Measurements from ENCODE around the gene ZFR.
"Not testable (repeated sequence)": the region's sequence is repeated elsewhere in the genome, so short reads cannot be mapped to it uniquely, and the experiment has no call there.

The ZFR gene

DNA sequence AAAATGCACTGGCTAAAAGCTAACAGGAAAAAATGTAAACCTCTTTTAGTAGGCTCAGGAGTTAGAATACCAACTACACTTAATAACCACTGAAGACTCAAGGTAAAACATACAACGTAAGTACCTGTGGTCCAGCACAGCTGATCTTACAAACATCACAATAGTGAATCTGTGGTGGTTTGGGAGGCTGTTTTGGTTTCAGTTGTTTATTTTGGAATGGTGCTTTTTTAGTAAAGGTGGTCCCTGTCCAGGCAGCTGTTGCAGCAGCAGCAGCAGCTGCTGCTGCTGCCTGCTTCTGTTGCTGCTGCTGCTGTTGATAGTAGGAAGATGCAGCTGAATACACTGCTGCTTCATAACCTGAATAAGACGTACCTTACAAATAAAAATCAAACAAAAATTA, 37.9 kb downstream of the ZFR start:
- DNase-seq, result no peak

DNA sequence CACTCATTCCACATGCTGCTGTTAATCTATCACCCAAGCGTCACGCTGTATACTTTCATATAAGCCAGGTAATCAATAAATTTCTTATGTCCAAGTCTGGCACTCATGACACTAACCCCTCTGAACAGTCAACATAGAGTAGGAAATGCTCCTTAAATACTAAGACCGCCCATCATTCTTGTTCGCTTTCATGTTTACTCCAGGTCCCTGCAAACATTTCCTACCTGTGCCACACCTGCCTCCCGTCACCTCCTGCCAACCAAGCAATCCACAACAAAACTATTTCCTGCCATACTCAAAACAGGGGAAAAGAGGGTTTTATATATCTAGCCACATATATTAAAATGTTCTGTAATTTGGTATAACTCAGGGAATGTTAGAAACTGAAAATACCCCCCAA, 39.0 kb downstream of the ZFR start:
- no peak for DNase-seq

DNA sequence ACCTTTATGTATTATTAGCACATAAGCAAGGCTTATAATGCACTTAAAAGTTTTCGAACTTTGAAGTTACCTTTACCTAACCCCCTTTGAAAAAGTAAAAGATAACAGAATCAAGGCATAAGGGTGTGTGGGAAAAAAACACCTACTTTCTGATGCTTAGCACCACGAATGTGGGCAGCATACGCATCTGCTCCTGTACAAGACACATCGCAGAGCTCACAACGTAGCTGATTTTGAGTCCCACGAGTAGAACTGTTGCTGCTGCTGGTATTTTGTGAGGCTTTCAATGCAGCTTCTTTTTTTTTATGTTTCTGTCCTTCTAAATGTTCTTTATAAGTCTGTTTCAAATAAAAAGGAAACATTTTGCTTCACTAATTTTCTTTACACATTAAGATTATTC, 40.8 kb downstream of the ZFR start:
- DNase-seq, result no peak

DNA sequence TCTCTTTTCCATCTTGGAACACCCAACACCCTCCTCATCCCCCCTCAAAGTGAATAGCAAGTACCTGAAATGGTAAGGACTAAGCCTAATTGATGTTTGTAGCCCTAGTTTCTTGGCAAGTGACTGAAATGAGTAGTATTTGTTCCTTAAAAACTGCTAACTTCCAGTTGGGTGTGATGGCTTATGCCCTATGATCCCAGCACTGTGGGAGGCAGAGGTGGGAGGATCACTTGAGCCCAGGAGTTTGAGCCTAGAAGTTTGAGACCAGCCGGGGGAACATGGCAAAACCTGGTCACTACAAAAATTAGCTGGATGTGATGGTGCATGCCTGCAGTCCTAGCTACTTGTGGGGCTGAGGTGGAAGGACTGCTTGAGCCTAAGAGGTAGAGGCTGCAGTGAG, 44.1 kb downstream of the ZFR start:
- no peak for DNase-seq

DNA sequence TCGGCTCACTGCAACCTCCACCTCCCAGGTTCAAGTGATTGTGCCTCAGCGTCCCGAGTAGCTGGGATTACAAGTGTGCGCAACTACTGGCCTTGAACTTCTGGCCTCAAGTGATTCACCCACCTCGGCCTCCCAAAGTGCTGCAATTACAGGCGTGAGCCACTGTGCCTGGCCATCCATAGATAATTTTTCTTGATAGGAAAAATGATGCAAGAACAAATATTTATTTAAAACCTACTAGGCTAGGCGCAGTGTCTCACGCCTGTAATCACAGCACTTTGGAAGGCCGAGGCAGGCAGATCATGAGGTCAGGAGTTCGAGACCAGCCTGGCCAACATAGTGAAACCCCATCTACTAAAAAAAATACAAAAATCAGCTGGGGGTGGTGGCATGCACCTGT, 45.8 kb downstream of the ZFR start:
- DNase-seq, result not testable (repeated sequence)

DNA sequence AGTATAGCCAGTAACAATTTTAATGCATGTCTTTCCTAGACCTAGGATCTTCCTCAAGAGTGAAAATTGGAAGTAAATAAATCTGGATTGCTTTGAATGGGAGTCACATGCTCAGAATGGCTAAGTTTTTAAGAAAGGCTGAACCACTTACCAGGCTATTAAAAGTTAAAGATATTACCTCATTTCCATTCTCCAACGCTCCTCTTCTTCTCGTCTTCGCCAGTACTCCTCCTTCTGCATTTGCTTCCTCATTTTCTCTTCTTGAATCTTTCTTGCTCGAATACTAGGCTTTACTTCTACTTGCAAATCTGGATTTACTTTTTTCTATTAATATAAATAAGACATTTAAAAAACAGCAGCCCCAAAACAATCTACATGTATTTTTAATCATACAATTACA, 49.6 kb downstream of the ZFR start:
- no peak for DNase-seq

DNA sequence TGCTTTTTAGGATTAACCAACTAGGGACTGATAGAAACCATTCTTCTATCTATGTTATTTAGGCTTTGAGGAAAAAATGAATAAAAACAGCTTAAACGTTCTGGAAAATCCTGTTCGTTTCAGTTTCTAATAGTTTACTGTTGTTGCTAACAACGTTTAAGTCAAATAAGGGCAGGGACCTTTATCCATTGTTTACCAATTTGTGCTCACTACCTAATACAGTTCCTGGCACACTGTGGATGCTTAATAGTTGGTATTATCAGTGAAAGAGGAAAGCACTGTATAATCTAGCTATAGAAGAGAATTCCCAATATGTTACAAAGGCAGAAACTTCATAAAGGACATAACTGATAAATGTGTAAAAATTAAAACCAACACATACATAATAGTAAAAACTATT, 52.5 kb downstream of the ZFR start:
- DNase-seq, result no peak

DNA sequence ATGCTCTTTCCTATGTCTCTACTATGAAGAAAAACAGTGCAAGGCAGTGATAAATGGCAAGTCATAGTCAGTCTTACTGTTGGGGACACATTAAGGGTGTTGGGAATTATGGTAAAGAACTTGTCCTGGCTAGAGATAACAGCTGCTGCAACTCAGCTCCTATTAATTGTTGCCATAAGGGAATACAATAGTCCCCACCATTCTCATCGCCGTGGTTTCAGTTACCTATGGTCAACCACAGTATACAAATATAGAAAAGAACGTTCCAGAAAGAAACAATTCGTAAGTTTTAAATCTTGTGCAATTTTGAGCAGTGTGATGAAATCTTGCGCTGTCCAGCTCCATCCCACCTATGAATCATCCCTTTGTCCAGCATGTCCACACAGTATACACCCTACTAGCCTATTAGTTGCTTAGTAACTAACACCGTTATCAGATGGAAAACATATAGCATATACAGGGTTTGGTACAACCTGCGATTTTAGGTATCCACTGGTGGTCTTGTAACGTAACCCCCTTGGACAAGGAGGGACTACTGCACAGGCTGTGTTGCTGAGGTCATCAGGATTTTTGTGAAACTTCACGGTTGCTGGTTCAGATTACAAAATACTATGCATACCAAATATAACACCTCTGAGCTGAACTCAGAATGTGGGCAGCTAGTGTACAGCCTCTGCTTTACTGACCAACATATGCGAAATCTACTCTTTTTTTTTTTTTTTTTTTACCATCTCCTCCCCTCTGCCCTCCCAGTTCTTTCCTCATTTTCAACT, 53.5 kb downstream of the ZFR start:
- DNase-seq, result no peak

DNA sequence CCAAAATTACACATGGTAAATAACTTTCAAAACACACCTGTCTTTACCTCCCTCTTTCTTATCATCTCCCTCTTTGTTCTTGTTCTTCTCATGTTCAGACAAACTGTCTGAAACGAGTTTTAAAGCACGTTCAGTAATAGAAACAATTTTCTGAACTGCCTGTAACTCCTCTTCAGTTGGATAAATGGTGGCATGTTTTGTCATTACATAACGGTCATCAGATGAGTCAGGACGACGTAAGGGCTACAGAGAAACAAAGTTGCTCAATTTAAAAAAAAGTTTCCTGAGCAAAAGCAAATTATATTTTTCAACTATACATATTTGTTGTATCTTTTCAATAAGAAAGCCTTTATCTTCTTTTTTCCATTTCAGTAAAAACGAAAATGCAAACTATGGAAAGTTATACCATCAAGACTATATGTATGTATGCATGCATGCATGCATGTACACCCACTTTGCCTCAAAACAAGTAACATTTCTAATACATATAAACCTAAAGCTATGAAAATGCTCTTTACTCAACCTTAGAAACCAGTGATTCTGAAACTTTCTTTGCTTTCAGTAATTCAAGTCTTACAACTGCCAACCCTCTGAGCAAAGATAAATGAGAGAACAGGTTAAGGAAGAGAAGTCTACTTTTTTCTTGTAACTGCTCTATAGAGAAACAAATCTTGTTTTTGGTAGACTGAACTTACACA, 56.0 kb downstream of the ZFR start:
- no peak for DNase-seq

DNA sequence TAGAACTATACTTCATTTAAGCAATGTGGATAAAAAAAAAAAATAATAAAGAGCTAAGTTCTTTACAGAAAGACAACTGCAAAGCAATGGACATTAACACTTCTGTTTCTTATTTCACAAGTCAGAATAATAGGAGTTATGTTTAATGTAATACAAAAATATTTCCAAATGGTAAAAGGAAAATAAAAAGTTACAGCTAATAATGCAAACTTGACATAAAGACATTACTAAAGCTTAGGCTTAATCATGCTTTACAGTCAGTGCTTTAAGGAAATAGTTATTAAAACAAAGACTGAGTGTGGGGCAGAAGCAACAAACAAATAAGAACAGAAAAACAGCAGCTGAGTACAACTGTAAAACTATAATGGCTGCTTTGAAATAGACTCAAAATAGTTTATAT, 56.7 kb downstream of the ZFR start:
- DNase-seq, result no peak

DNA sequence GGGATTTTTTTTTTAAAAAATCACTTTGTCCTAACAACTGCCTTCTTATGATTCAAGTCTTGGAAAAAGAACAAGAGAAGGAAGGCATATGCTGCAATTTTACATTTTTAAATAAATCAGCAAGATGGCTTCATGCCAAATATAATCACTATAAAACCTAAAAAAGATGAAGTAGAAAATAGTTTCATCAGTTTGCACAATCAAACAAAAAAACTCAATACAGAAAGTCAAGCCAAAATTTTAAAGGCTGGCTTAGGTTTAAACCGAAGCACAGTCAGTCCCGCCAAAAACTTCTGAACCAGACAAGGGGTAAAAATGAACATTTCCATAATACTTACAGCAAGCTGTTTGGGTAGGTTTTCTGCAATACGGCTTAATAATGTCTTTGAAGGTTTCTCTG, 57.3 kb downstream of the ZFR start:
- DNase-seq, result no peak

DNA sequence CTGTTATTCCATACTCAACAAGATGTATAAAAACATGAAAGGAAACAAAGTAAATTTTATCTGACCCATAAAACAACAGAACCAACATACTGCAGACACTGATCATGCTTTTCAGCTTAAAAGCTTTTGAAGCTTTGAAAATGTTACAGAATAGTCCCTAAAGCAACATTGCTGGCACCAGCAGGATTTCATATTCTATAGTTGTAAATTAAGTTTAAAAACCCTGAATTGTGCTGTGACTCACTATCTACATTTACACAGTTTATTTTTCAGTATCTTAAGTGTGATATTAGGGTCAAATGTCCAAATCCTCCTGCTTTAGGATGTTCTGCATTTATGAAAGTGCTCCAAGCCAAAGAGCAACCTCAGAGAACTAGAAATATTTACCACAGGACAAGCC, 59.9 kb downstream of the ZFR start:
- DNase-seq, result no peak

DNA sequence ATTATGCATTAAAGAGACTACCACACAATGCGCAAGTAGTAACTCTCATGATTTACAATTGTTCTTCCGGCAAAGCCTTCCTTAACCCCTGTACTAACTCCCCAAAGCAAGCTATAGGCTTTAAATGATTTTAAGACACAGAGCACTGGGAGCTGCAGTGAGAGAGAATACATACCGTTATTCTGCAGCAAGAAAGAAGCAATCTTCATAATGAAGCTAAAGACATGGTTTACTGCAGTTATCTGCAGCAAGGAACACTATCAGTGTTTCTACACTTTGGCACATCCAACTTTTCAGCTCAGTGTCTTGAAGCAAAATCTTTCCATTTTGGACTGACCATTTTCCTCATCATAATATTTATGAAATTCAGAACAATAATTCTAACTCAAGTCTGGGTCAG, 61.0 kb downstream of the ZFR start:
- DNase-seq, result no peak

DNA sequence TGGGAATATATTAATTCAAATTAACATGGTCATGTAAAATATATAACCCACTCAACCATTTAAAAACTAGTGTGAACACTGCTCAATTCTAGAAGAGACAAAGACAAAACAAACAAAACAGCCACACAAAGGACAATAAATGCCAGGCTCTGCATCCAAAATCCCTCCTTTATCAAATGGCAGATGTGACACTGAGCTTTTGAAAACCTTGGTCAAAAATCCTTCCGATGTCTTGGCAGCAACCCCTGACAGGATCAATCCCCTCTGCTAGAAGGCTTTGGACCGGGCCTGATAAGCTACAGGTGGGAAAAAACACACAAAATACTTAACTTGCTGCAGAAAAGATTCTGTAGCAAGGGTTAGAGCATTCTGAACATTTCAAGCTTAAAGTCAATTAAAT, 61.5 kb downstream of the ZFR start:
- DNase-seq, result no peak

DNA sequence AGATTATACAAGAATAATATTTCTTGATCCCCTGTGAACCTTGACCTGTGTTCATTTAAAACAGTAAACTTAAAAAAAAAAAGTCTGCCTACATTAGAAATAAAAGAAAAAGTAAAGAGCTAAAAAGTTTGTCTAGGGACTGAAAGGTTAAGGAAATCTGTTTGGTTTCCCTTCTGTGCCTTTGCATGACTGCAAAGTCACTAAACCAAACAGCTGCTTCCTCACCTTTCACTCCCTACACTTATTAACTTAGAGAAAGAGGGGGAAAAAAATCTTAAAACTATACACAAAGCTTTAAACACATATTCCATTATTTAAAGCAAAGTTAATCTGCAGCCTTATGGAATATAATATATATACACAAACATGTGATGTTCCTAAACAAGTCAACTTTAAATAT, 65.1 kb downstream of the ZFR start:
- no peak for DNase-seq

DNA sequence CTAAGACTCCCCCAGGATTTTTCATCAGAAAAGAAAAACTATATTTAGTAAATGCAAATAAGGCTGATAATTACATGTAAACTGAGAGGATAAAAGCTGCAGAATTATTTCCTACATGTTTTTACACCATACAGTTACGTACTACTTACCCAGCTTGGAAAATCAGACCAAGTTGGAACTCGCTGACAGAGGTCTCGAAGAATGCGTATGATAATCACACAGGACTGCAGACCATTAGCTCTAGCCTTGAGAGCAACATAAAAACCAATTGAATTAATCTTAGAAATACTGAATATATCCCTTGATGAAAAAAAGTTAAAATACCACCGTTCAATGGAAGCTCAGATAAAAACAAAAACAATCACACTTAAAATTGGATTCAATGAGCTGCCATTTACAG, 65.6 kb downstream of the ZFR start:
- DNase-seq, result no peak

DNA sequence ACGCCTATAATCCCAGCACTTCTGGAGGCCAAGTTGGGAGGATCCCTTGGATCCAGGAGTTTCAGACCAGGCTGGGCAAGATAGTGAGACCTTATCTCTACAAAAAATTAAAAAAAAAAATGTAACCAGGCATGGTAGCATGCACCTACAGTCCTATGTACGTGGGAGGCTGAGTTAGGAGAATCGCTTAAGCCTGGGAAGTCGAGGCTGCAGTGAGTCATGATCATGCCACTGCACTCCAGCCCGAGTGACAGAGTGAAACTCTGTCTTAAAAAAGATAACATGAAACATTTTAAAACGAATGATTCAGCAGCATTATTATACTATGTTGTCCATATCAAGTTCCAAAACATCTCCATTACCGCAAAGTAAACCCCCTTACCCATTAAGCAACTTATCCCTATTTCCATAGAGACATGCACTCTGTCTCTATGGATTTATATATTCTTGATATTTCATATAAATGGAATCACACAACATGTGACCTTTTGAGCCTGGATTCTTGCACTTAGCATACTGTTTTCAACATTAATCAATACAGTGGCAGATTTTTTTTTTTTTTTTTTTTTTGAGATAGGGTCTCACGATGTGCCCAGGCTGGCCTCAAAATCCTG, 74.9 kb downstream of the ZFR start:
- no peak for DNase-seq

DNA sequence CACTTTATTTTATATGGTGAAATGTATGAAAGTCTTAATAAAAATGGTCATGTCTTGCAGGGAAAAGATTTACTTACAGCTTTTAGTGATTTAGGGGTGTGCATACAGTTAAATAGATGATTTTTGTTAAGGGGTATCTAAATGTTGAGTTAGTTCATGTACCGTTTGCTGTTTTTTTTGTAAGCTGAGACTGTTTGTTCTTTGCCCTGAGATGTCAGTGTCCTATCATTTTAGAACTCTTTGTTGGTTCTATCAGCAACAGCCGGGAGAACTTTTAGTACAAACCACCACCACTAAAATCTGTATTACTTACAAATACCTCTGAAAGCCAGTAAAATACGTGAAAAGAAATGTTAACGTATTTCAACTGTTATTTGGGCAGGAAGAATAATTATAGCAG, 75.5 kb downstream of the ZFR start:
- DNase-seq, result no peak

DNA sequence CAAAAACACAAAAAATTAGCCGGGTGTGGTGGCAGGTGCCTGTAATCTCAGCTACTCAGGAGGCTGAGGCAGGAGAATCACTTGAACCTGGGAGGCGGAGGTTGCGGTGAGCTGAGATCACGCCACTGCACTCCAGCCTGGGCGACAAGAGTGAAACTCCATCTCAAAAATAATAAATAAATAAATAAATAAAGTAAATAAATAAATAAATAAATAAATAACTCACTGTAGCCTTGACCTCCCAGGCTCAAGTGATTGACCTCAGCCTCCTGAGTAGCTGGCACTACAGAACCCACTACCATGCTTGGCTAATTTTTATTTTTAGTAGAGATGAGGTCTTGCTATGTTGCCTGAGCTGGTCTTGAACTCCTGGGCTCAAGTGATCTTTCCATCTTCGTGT, 77.3 kb downstream of the ZFR start:
- DNase-seq, result not testable (repeated sequence)

DNA sequence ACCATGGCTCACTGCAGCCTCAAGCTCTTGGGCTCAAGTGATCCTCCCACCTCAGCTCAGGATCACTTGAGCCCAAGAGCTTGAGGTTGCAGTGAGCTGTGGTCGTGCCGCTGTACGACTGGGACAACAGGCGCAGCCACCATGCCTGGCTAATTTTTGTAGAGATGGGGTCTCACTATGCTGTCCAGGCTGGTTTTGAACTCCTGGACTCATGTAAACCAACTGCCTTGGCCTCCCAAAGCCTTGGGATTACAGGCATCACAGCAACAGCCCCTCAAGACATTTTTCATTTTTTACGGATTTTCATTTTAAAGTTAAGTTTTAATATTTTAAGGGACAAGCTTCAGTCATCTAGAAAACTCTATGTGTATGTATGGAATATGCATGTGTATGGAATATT, 78.9 kb downstream of the ZFR start:
- DNase-seq, result no peak

DNA sequence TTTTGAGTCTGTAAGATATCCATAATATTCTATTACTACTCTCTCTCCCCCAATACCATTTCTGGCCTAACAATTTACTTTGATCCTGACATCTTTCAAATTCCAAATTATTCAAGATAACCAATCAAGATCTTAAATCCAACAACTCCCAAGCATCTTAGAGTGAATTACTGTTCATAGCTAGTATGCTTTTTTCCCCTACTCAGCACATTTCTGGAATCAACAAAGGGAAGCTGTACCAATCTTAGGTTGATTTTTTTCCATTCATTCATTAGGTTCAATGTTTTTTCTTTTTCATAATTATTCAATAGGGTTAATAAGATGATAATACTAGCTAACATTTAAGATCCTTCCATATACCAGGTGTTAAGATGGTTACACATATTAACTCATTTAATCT, 81.5 kb downstream of the ZFR start:
- no peak for DNase-seq

DNA sequence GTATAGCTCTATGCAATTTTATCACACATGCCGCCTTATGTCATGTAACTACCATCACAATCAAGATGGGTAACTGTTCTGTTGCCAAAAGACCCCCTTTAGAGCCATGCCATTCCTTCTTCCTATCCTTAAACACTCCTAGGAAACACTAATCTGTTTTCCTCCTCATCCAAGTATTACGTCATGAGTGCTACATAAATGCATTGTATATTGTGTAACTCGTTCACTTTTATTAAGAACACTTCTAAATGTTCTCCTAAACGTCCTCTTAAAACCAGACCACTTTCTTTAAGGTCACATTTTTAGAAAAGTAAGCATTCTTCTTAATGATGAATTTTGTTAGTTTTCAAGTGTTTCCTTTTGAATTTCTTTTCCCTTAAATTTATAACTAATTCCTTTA, 82.0 kb downstream of the ZFR start:
- DNase-seq, result no peak

DNA sequence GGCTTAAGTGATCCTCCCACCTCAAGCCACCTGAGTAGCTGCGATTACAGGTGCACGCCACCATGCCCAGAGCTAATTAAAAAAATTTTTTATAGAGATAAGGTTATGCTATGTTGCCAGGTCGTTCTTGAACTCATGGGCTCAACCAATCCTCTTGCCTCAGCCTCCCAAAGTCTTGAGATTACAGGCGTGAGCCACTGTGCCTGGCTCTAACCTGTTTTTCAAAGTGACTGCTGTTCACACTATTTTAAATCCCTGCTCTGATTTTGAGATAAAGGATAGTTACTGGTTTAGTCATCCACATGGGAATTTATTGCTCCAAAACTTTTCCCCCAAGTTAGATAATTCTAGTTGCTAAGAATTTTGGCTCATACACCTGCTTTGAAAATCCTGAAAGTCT, 83.6 kb downstream of the ZFR start:
- no peak for DNase-seq

DNA sequence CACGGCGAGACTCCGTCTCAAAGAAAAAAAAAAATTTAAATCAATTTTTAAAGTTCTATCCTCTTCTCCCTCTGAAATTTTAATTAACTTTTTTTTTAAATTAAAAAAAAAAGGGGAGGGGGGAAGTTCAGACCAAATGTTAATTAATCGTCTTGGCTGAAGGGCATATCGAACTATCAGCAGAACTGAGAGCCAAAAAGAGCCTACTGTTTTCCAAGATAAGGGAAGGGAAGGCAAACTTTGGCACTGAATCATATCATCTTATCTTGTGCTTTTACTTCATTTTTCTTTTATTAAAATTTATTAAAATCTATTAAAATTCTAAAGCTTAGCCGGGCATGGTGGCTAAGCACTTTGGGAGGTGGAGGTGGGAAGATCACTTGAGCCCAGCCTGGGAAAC, 85.9 kb downstream of the ZFR start:
- DNase-seq, result no peak

DNA sequence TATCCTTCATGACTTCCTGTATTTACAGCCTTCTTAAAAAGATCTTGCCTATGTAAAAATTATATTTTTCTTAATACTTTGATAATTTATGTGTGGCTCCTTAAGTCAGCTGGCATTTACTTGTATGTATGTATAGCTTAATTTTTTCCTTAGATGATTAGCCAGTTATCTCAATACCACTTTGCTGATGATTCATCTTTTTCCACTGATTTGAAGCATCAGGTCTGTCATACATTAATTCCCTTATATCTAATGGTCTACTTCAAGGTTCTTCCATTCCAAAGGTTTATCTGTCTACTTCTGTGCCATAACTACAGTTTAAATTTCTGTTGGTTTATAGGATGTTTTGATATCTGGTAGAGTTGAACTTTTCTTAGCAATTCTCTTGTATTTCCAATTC, 86.9 kb downstream of the ZFR start:
- no peak for DNase-seq
